ENCODE results near the gene LONRF2.
A peak's percentile ranks its signal among the peaks of the same experiment; 100 is the strongest.
"Not testable (repeated sequence)": the region's sequence is repeated elsewhere in the genome, so short reads cannot be mapped to it uniquely, and the experiment has no call there.

LONRF2 gene

GRCh38 chr2:100321866-100322820, at the start of gene LONRF2:
TSS of gene LONRF2 (minus strand) at chr2:100322501. CDS start at chr2:100322093, 408 bp downstream.
- H3K27ac ChIP-seq (ENCODE audit: low read depth, low read length): no peak within 1 kb of the TSS
- H3K36me3 ChIP-seq (ENCODE audit: control insufficient read depth, insufficient read depth, low read length): no peaks in the 10 kb centered on the region
- no peak within 1 kb of the TSS for H3K9ac ChIP-seq (ENCODE audit: low read depth, low read length)
- H3K4me1 ChIP-seq (ENCODE audit: control insufficient read depth, insufficient read depth, low read length): peaks cover 6% of the 10 kb centered on the region; the same call in 1 of the 2 replicates
- peak within 1 kb of the TSS; percentile 66 for H3K4me3 ChIP-seq (ENCODE audit: low read depth, low read length)
- H3K27me3 ChIP-seq (ENCODE audit: control insufficient read depth, insufficient read depth, low read length): peaks cover 63% of the 10 kb centered on the region
- H3K9me3 ChIP-seq (ENCODE audit: control insufficient read depth, insufficient read depth, low read length): peaks cover 11% of the 10 kb centered on the region; the same call in 1 of the 2 replicates

DNA sequence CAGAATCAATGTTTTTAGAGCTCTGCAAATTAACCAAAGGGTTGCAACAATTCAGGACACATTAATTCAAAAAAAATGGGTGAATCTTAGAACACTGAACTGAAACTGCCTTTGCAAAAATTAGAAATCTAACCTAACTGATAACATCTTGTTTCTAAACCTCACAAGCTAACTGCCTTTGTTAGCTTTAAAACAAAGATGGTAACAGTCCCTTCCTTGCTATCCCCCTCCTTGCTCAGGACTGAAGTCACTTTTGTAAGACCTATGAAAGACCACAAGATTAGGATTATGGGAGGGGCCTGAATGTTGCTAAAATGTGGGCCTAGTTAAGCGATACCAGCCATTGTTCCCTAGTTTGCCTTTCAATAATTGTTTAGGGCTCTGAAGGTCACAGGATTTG, 44.9 kb upstream of the LONRF2 start:
- Histone ChIP-seq H3K4me1 (ENCODE audit: control insufficient read depth, insufficient read depth, low read length) (peaks cover 29% of the 10 kb centered on the region), H3K4me3 (ENCODE audit: low read depth, low read length) (no peak overlapping the region), H3K27ac (ENCODE audit: low read depth, low read length) (no peak overlapping the region), H3K9me3 (ENCODE audit: control insufficient read depth, insufficient read depth, low read length) (no peaks in the 10 kb centered on the region), H3K9ac (ENCODE audit: low read depth, low read length) (no peak overlapping the region; the same call in 1 of the 2 replicates), H3K36me3 (ENCODE audit: control insufficient read depth, insufficient read depth, low read length) (no peaks in the 10 kb centered on the region), H3K27me3 (ENCODE audit: control insufficient read depth, insufficient read depth, low read length) (no peaks in the 10 kb centered on the region)

- H3K36me3 ChIP-seq (ENCODE audit: control insufficient read depth, insufficient read depth, low read length): no peaks in the 10 kb centered on the region
These were observed 43.1 kb upstream of the LONRF2 start for GRCh38 chr2:100365434-100365833.

GRCh38 chr2:100362269-100362668, 40.0 kb upstream of the LONRF2 start:
- peaks cover 11% of the 10 kb centered on the region; the same call in 1 of the 2 replicates for H3K9me3 ChIP-seq (ENCODE audit: control insufficient read depth, insufficient read depth, low read length)
- not testable (repeated sequence) for H3K4me1 ChIP-seq (ENCODE audit: control insufficient read depth, insufficient read depth, low read length); H3K27ac ChIP-seq (ENCODE audit: low read depth, low read length); H3K36me3 ChIP-seq (ENCODE audit: control insufficient read depth, insufficient read depth, low read length); H3K4me3 ChIP-seq (ENCODE audit: low read depth, low read length); H3K27me3 ChIP-seq (ENCODE audit: control insufficient read depth, insufficient read depth, low read length); H3K9ac ChIP-seq (ENCODE audit: low read depth, low read length)

More at GRCh38 chr2:100365434-100365833, 43.1 kb upstream of the LONRF2 start:
- Histone ChIP-seq H3K4me1 (ENCODE audit: control insufficient read depth, insufficient read depth, low read length) (peaks cover 29% of the 10 kb centered on the region), H3K9ac (ENCODE audit: low read depth, low read length) (no peak overlapping the region), H3K4me3 (ENCODE audit: low read depth, low read length) (no peak overlapping the region), H3K27me3 (ENCODE audit: control insufficient read depth, insufficient read depth, low read length) (no peaks in the 10 kb centered on the region), H3K27ac (ENCODE audit: low read depth, low read length) (no peak overlapping the region), H3K9me3 (ENCODE audit: control insufficient read depth, insufficient read depth, low read length) (peaks cover 11% of the 10 kb centered on the region; the same call in 1 of the 2 replicates)

- H3K9ac ChIP-seq (ENCODE audit: low read depth, low read length): no peak overlapping the region
- H3K4me3 ChIP-seq (ENCODE audit: low read depth, low read length): no peak overlapping the region
These were observed 37.3 kb upstream of the LONRF2 start for GRCh38 chr2:100359576-100359975.

GRCh38 chr2:100358554-100358953, 36.3 kb upstream of the LONRF2 start:
- Histone ChIP-seq H3K4me1 (ENCODE audit: control insufficient read depth, insufficient read depth, low read length) (no peaks in the 10 kb centered on the region), H3K9me3 (ENCODE audit: control insufficient read depth, insufficient read depth, low read length) (peaks cover 14% of the 10 kb centered on the region), H3K27ac (ENCODE audit: low read depth, low read length) (no peak overlapping the region), H3K4me3 (ENCODE audit: low read depth, low read length) (no peak overlapping the region), H3K9ac (ENCODE audit: low read depth, low read length) (no peak overlapping the region), H3K36me3 (ENCODE audit: control insufficient read depth, insufficient read depth, low read length) (no peaks in the 10 kb centered on the region), H3K27me3 (ENCODE audit: control insufficient read depth, insufficient read depth, low read length) (no peaks in the 10 kb centered on the region)

More at GRCh38 chr2:100359576-100359975, 37.3 kb upstream of the LONRF2 start:
- Histone ChIP-seq H3K9me3 (ENCODE audit: control insufficient read depth, insufficient read depth, low read length) (peaks cover 14% of the 10 kb centered on the region), H3K27me3 (ENCODE audit: control insufficient read depth, insufficient read depth, low read length) (no peaks in the 10 kb centered on the region), H3K4me1 (ENCODE audit: control insufficient read depth, insufficient read depth, low read length) (no peaks in the 10 kb centered on the region), H3K27ac (ENCODE audit: low read depth, low read length) (no peak overlapping the region), H3K36me3 (ENCODE audit: control insufficient read depth, insufficient read depth, low read length) (no peaks in the 10 kb centered on the region)

DNA sequence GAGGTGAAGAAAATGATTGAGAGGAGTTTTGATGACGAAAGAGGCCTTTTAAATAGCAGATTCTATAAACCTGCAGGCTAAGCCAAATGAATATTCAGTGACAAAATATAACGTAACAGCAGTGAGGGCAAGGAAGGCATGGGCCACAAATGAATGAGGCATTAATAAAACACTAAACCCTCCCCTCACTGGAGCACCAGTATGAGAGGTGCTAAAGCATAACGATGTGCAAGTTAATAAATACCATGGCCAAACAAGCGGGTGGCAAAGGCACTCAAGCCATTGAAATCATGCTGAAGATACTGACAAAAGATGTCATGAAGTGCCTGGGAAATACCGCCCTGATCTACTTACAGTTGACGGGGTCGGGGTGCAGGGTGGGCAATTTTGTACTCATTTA, 30.2 kb upstream of the LONRF2 start:
- Histone ChIP-seq H3K27me3 (ENCODE audit: control insufficient read depth, insufficient read depth, low read length) (no peaks in the 10 kb centered on the region), H3K4me3 (ENCODE audit: low read depth, low read length) (no peak overlapping the region), H3K36me3 (ENCODE audit: control insufficient read depth, insufficient read depth, low read length) (no peaks in the 10 kb centered on the region), H3K4me1 (ENCODE audit: control insufficient read depth, insufficient read depth, low read length) (no peaks in the 10 kb centered on the region), H3K27ac (ENCODE audit: low read depth, low read length) (no peak overlapping the region), H3K9me3 (ENCODE audit: control insufficient read depth, insufficient read depth, low read length) (peaks cover 3% of the 10 kb centered on the region), H3K9ac (ENCODE audit: low read depth, low read length) (no peak overlapping the region)

- no peaks in the 10 kb centered on the region for H3K27me3 ChIP-seq (ENCODE audit: control insufficient read depth, insufficient read depth, low read length)
- no peaks in the 10 kb centered on the region for H3K36me3 ChIP-seq (ENCODE audit: control insufficient read depth, insufficient read depth, low read length)
- no peaks in the 10 kb centered on the region for H3K4me1 ChIP-seq (ENCODE audit: control insufficient read depth, insufficient read depth, low read length)
- no peak overlapping the region for H3K9ac ChIP-seq (ENCODE audit: low read depth, low read length)
- H3K27ac ChIP-seq (ENCODE audit: low read depth, low read length): no peak overlapping the region
- H3K4me3 ChIP-seq (ENCODE audit: low read depth, low read length): no peak overlapping the region
- peaks cover under 1% of the 10 kb centered on the region; the same call in 1 of the 2 replicates for H3K9me3 ChIP-seq (ENCODE audit: control insufficient read depth, insufficient read depth, low read length)
These were observed 28.4 kb upstream of the LONRF2 start for GRCh38 chr2:100350661-100351185.

DNA sequence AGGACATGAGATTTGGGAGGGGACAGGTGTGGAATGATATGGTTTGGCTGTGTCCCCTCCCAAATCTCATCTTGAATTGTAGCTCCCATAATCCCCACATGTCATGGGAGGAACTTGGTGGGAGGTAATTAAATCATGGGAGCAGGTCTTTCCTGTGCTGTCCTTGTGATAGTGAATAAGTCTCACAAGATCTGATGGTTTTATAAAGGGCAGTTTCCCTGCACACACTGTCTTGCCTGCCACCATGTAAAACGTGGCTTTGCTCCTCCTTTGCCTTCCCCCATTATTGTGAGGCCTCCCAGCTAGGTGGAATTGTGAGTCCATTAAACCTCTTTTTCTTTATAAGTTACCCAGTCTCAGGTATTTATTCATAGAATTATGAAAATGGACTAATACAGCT, 22.8 kb upstream of the LONRF2 start:
- not testable (repeated sequence) for H3K4me3 ChIP-seq (ENCODE audit: low read depth, low read length); H3K9me3 ChIP-seq (ENCODE audit: control insufficient read depth, insufficient read depth, low read length); H3K4me1 ChIP-seq (ENCODE audit: control insufficient read depth, insufficient read depth, low read length); H3K9ac ChIP-seq (ENCODE audit: low read depth, low read length); H3K27me3 ChIP-seq (ENCODE audit: control insufficient read depth, insufficient read depth, low read length); H3K27ac ChIP-seq (ENCODE audit: low read depth, low read length); H3K36me3 ChIP-seq (ENCODE audit: control insufficient read depth, insufficient read depth, low read length)

DNA sequence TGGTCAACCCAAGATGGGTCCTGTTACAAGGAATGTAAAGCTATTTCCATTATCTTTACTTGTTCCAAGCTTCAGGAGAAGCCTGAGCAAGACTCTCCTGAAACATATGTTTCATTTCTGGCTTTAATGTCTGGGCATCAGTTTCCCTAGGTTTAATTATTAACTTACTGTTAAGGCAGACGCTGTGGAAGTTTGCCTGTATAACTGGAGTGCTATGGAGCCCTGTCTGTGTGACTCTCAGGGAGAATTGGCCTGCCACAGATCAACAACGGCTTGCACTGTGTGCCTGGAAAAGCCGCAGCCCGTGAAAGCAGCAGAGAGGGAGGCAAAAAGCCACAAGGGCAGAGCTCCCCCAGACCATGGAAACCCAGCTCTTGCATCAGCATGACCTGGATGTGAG, 22.1 kb upstream of the LONRF2 start:
- no peak overlapping the region for H3K9ac ChIP-seq (ENCODE audit: low read depth, low read length)
- H3K9me3 ChIP-seq (ENCODE audit: control insufficient read depth, insufficient read depth, low read length): no peaks in the 10 kb centered on the region
- no peaks in the 10 kb centered on the region for H3K27me3 ChIP-seq (ENCODE audit: control insufficient read depth, insufficient read depth, low read length)
- H3K4me1 ChIP-seq (ENCODE audit: control insufficient read depth, insufficient read depth, low read length): no peaks in the 10 kb centered on the region
- no peak overlapping the region for H3K27ac ChIP-seq (ENCODE audit: low read depth, low read length)
- H3K36me3 ChIP-seq (ENCODE audit: control insufficient read depth, insufficient read depth, low read length): no peaks in the 10 kb centered on the region
- H3K4me3 ChIP-seq (ENCODE audit: low read depth, low read length): no peak overlapping the region

- H3K36me3 ChIP-seq (ENCODE audit: control insufficient read depth, insufficient read depth, low read length); H3K4me3 ChIP-seq (ENCODE audit: low read depth, low read length); H3K27me3 ChIP-seq (ENCODE audit: control insufficient read depth, insufficient read depth, low read length); H3K9me3 ChIP-seq (ENCODE audit: control insufficient read depth, insufficient read depth, low read length); H3K9ac ChIP-seq (ENCODE audit: low read depth, low read length); H3K4me1 ChIP-seq (ENCODE audit: control insufficient read depth, insufficient read depth, low read length); H3K27ac ChIP-seq (ENCODE audit: low read depth, low read length): not testable (repeated sequence)
These were observed 20.2 kb upstream of the LONRF2 start for GRCh38 chr2:100342466-100342865.

Measured in HUES48 (cell line).